H1 (cell line): ENCODE data around the gene BRME1. TPM values are rescaled to one million over a fixed set of nuclear protein-coding genes. Genes with fewer than 3 reads are reported as not detected.

Source experiments
- ATF2 ChIP-seq: IDR thresholded peaks from 2 replicates; pipeline ENCODE4 v1.6.1; 2012; ENCODE audit warnings: low read length, inconsistent platforms
- BRCA1 ChIP-seq: IDR thresholded peaks from 2 replicates; pipeline ENCODE4 v1.6.1; 2012; ENCODE audit warnings: low read depth, low read length, improper control_type of control experiment
- CTBP2 ChIP-seq: IDR thresholded peaks from 2 replicates; pipeline ENCODE4 v1.7.0; 2011; ENCODE audit warnings: borderline replicate concordance, mild to moderate bottlenecking, moderate library complexity, mixed read lengths, low read length; ENCODE audit not compliant: insufficient read depth, insufficient read length
- FOSL1 ChIP-seq: IDR thresholded peaks from 2 replicates; pipeline ENCODE4 v1.6.1; 2011; ENCODE audit warnings: mild to moderate bottlenecking, low read depth, low read length, moderate library complexity; ENCODE audit not compliant: insufficient read depth
- JUN ChIP-seq: IDR thresholded peaks from 2 replicates; pipeline ENCODE4 v1.6.1; 2011; ENCODE audit warnings: low read depth, mild to moderate bottlenecking, improper control_type of control experiment, low read length
- KDM4A ChIP-seq: IDR thresholded peaks from one replicate; pipeline ENCODE4 v1.7.1; 2012; ENCODE audit warnings: low read depth, mild to moderate bottlenecking, moderate library complexity, low read length, inconsistent platforms; ENCODE audit not compliant: severe bottlenecking
- MAFK ChIP-seq: IDR thresholded peaks from 2 replicates; pipeline ENCODE4 v1.6.1; 2012; ENCODE audit warnings: low read depth, mild to moderate bottlenecking, improper control_type of control experiment, low read length
- NRF1 ChIP-seq: IDR thresholded peaks from 2 replicates; pipeline ENCODE4 v1.6.1; 2011; ENCODE audit warnings: mild to moderate bottlenecking, low read depth, low read length, improper control_type of control experiment
- RFX5 ChIP-seq: IDR thresholded peaks from 2 replicates; pipeline ENCODE4 v1.6.1; 2011; ENCODE audit warnings: low read depth, low read length, improper control_type of control experiment, borderline replicate concordance
- TCF12 ChIP-seq: IDR thresholded peaks from 2 replicates; pipeline ENCODE4 v1.6.1; 2011; ENCODE audit warnings: low read depth, mild to moderate bottlenecking, low read length
- polyA plus RNA-seq, 7 experiments: library from polyadenylated mRNA; depleted of rRNA in 3 of 7; stranded (reverse) in 5 of 7; unstranded in 2 of 7; fragments of >200 nt in 5 of 7; fragments of 200-250 nt in 2 of 7; gene quantifications; 1 replicate in 5 of 7; 2 replicates in 1 of 7; 4 replicates in 1 of 7; pipeline versions ENCODE4 v1.2.1 to v1.2.3, GENCODE V29; 2011 to 2013; ENCODE audit warnings: missing spikeins in 2 of 7, mixed read lengths in 2 of 7
- total RNA-seq: library from RNA; stranded (reverse); fragmentation: NEBNext Ultra II Directional; extraction: Animal tissue kit (Norgen Biotek cat#: 25700); gene quantifications from 2 replicates; pipeline ENCODE4 v1.2.1, GENCODE V29; 2021

The BRME1 gene
- total and polyA plus RNA-seq, 2 of the 8 experiments (the other 6 are each of a cell fraction or from before 2014, with no cell fraction given), result 4.6 to 4.7 TPM

GRCh38 chr19:13918726-13919411 is 13.0 kb upstream of the BRME1 start (continued):
- TF ChIP-seq ATF2 (no peak), CTBP2 (no peak), MAFK (no peak), KDM4A (no peak), NRF1 (no peak), JUN (no peak), TCF12 (no peak), BRCA1 (no peak), FOSL1 (no peak), RFX5 (no peak)
